Measurements from ENCODE around the gene BIRC6. TPM values are rescaled to one million over a fixed set of nuclear protein-coding genes. Genes with fewer than 3 reads are reported as not detected.
A peak's percentile ranks its signal among the peaks of the same experiment; 100 is the strongest.
"Not testable (repeated sequence)": the region's sequence is repeated elsewhere in the genome, so short reads cannot be mapped to it uniquely, and the experiment has no call there.

BIRC6 gene
- total RNA-seq, 2 experiments from 2014 or later, result 81.2 to 125 TPM

DNA sequence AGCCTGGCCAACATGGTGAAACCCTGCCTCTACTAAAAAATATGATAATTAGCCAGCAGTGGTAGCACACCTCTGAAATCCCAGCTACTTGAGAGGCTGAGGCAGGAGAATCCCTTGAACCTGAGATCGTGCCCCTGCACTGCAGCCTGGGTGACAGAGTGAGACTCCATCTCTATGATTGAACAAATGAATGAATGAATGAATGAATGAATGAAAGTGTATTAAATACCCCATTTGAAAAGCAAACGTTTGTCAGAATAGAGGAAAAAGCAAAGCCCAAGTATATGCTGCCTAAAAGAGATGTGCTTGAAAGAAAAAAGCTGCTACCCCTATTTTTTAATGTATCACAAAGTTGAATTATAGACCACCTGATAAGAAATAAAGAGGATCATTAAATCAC, 181.9 kb downstream of the BIRC6 start:
- intact Hi-C loops (cut with micrococcal nuclease; ENCODE audit: unreplicated experiment), result no loop called here

DNA sequence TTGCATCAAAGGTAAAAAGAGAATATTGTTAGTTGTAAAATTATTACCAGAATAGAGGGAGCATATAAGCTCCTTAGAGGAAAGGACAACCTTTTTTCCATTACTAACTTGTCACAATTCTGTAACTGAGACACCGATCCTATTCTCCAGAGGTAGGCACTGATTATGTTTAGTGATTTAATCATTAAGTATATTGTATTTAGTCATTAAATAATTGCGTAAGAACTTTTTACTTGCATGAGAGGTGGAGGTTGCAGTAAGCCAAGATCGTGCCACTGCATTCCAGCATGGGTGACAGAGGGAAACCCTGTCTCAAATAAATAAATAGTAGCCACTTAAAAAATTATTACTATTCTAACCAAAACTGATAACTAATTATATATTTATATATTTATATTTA, 195.7 kb downstream of the BIRC6 start:
- CTCF ChIA-PET (ENCODE audit: unreplicated experiment); BruUV-seq (replicated peaks): not testable (repeated sequence)
- POLR2A ChIA-PET, result interaction anchor here (0.6 to 0.7 kb wide), 3 partner anchors 166 to 373 kb away, joined by 3 to 4 read pairs (median 3); no protein-coding TSS in a partner anchor

More for the DNA sequence above, 181.9 kb downstream of the BIRC6 start:
- no peaks in the 10 kb centered on the region for H3K4me1 ChIP-seq (ENCODE audit: insufficient read depth, low read length, poor library complexity, severe bottlenecking)
- 0 out of 2 replicates have a peak, but pooled peaks cover 3% of the 10 kb centered on the region for H3K79me2 ChIP-seq (ENCODE audit: insufficient read depth, low read depth, low read length)
- BruUV-seq (replicated peaks), result no TSS peak
- no peaks in the 10 kb centered on the region for H3K9me3 ChIP-seq (ENCODE audit: low read length)
- H4K20me1 ChIP-seq (ENCODE audit: insufficient read depth, low read length), result no peaks in the 10 kb centered on the region
- peaks cover 32% of the 10 kb centered on the region for H3K36me3 ChIP-seq (ENCODE audit: insufficient read depth, low read length)
- H3K4me2 ChIP-seq (ENCODE audit: low read length), result no peak overlapping the region
- no peak for DNase-seq (ENCODE audit: low spot score)
- ChIA-PET POLR2A (interaction anchor here (1.1 kb wide), 1 partner anchor 61 kb away, joined by 3 read pairs; no protein-coding TSS in a partner anchor), CTCF (ENCODE audit: unreplicated experiment) (no interaction called here)
- no peak for TF ChIP-seq EZH2phosphoT487 (IDR thresholded peaks at IDR 0.05; ENCODE audit: borderline replicate concordance, low read depth, low read length)
- TF ChIP-seq, protein P1, sequence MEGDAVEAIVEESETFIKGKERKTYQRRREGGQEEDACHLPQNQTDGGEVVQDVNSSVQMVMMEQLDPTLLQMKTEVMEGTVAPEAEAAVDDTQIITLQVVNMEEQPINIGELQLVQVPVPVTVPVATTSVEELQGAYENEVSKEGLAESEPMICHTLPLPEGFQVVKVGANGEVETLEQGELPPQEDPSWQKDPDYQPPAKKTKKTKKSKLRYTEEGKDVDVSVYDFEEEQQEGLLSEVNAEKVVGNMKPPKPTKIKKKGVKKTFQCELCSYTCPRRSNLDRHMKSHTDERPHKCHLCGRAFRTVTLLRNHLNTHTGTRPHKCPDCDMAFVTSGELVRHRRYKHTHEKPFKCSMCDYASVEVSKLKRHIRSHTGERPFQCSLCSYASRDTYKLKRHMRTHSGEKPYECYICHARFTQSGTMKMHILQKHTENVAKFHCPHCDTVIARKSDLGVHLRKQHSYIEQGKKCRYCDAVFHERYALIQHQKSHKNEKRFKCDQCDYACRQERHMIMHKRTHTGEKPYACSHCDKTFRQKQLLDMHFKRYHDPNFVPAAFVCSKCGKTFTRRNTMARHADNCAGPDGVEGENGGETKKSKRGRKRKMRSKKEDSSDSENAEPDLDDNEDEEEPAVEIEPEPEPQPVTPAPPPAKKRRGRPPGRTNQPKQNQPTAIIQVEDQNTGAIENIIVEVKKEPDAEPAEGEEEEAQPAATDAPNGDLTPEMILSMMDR (conservative IDR thresholded peaks at IDR 0.05; ENCODE audit: low read length), result no peak
- no peak overlapping the region for H3K27ac ChIP-seq (ENCODE audit: low read depth, low read length, poor library complexity, severe bottlenecking)
- H3K9me2 ChIP-seq (ENCODE audit: insufficient read depth, low read length), result no peaks in the 10 kb centered on the region
- H3K4me3 ChIP-seq (ENCODE audit: low read depth, low read length, poor library complexity, severe bottlenecking), result no peak overlapping the region
- H2AFZ ChIP-seq (ENCODE audit: low read length), result no peak overlapping the region

DNA sequence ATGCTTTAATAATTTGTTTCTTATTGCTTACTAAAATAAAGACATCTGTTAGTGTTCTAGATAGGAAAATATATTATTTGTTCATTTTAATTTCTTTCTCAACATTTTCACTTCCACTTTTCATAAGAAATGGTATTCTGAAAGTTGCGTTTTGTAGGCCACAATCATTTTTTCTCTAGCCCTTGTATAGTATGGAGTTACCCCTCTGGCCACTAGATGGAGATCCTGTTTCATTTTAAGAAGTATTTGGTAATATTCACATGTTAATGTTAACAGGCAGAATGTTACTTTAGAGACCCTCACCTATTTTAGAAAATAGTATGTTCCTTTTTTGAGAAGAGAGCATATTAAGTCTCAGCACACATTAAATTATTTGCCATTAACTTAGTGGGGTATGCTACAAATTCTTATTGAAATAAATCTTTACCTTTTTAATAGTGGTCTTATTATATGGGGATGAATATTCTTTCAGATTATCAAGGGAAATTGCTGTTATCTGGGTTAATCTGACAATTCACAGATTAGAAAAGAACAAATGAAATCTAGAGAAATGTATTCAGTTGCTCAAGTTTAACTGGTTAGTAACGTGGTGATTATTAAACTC, 197.1 kb downstream of the BIRC6 start:
- no peak overlapping the region for H3K27ac ChIP-seq (ENCODE audit: low read depth, low read length, poor library complexity, severe bottlenecking)
- intact Hi-C loops (cut with micrococcal nuclease; ENCODE audit: unreplicated experiment), result loop anchor here (10.0 kb wide), 2 partner anchors 211 to 821 kb away; no protein-coding TSS in a partner anchor
- POLR2A ChIA-PET, result no interaction called here
- TF ChIP-seq, protein P1 (conservative IDR thresholded peaks at IDR 0.05; ENCODE audit: low read length), result peak; percentile 95
- TF ChIP-seq EZH2phosphoT487 (IDR thresholded peaks at IDR 0.05; ENCODE audit: borderline replicate concordance, low read depth, low read length), result no peak
- H3K9me2 ChIP-seq (ENCODE audit: insufficient read depth, low read length), result no peaks in the 10 kb centered on the region
- CTCF ChIA-PET (ENCODE audit: unreplicated experiment), result no interaction called here
- H3K9me3 ChIP-seq (ENCODE audit: low read length), result no peaks in the 10 kb centered on the region
- H3K36me3 ChIP-seq (ENCODE audit: insufficient read depth, low read length), result peaks cover 60% of the 10 kb centered on the region; the same call in 1 of the 2 replicates
- H3K4me3 ChIP-seq (ENCODE audit: low read depth, low read length, poor library complexity, severe bottlenecking), result no peak overlapping the region
- no peaks in the 10 kb centered on the region for H4K20me1 ChIP-seq (ENCODE audit: insufficient read depth, low read length)
- H2AFZ ChIP-seq (ENCODE audit: low read length), result no peak overlapping the region
- no peaks in the 10 kb centered on the region; the same call in 1 of the 2 replicates for H3K79me2 ChIP-seq (ENCODE audit: insufficient read depth, low read depth, low read length)
- H3K4me1 ChIP-seq (ENCODE audit: insufficient read depth, low read length, poor library complexity, severe bottlenecking), result peaks cover 5% of the 10 kb centered on the region
- peak; percentile 69 for DNase-seq (ENCODE audit: low spot score)
- H3K4me2 ChIP-seq (ENCODE audit: low read length), result no peak overlapping the region
- BruUV-seq (replicated peaks), result no TSS peak

More for the DNA sequence above, 195.7 kb downstream of the BIRC6 start:
- not testable (repeated sequence) for H3K4me1 ChIP-seq (ENCODE audit: insufficient read depth, low read length, poor library complexity, severe bottlenecking); H3K79me2 ChIP-seq (ENCODE audit: insufficient read depth, low read depth, low read length); H3K27ac ChIP-seq (ENCODE audit: low read depth, low read length, poor library complexity, severe bottlenecking); H3K9me2 ChIP-seq (ENCODE audit: insufficient read depth, low read length); H3K4me2 ChIP-seq (ENCODE audit: low read length); H4K20me1 ChIP-seq (ENCODE audit: insufficient read depth, low read length); H2AFZ ChIP-seq (ENCODE audit: low read length); DNase-seq (ENCODE audit: low spot score); H3K4me3 ChIP-seq (ENCODE audit: low read depth, low read length, poor library complexity, severe bottlenecking); H3K9me3 ChIP-seq (ENCODE audit: low read length)
- peaks cover 62% of the 10 kb centered on the region; the same call in 1 of the 2 replicates for H3K36me3 ChIP-seq (ENCODE audit: insufficient read depth, low read length)
- intact Hi-C loops (cut with micrococcal nuclease; ENCODE audit: unreplicated experiment), result loop anchor here (10.0 kb wide), 2 partner anchors 212 to 822 kb away; no protein-coding TSS in a partner anchor
